GM21360 (cell line): ENCODE data around the gene ADD3.
A peak's percentile ranks its signal among the peaks of the same experiment; 100 is the strongest.

ENCODE experiments used
- ATAC-seq: cut with Tn5 transposase; IDR thresholded peaks from one replicate; pipeline ENCODE4 v1.9.1; 2021; ENCODE audit warnings: mild to moderate bottlenecking, moderate library complexity; ENCODE audit not compliant: unreplicated experiment

ADD3 gene, protein sequence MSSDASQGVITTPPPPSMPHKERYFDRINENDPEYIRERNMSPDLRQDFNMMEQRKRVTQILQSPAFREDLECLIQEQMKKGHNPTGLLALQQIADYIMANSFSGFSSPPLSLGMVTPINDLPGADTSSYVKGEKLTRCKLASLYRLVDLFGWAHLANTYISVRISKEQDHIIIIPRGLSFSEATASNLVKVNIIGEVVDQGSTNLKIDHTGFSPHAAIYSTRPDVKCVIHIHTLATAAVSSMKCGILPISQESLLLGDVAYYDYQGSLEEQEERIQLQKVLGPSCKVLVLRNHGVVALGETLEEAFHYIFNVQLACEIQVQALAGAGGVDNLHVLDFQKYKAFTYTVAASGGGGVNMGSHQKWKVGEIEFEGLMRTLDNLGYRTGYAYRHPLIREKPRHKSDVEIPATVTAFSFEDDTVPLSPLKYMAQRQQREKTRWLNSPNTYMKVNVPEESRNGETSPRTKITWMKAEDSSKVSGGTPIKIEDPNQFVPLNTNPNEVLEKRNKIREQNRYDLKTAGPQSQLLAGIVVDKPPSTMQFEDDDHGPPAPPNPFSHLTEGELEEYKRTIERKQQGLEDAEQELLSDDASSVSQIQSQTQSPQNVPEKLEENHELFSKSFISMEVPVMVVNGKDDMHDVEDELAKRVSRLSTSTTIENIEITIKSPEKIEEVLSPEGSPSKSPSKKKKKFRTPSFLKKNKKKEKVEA

DNA sequence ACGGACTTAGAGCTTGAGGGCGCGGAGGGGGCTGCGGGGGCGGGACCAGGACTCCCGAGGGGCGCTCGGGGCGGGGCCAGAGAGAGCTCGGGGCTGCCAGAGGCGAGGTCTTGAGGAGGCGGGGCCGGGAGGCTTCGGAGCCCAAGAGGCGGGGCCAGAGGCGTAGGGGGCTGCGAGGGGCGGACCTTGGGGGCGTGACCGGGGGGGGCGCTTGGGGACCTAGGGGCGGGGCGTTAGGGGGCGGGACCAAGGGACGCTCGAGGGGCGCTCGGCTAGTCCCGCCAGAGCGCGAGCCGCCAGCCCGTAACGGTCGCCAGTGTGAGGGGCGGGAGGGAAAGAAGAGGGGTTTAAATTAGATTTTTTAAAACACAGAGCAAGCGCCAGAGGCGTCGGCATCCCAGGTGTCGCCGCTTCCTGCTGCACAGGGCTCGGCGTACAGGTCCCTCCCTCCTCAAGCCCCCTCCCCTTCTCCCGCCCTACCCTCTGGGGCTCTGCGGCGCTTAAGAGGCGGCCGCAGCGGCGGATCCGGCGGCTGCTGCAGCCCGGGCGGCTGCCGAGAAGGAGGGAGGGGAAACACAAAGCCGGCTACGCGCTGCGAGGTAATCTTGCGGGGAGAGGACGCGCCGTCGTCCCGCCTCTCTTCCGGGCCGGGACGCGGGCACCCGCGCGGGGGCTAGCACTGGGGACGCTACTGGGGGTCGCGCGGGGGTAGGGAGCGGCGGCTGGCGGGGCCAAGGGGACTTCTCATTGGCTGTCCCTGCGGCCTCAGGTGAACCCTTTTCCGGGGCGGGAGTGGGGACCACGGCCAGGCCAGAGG lies at the start of gene ADD3:
Gene ADD3, plus strand, starts transcription at position 284 of the 817 bp plus-strand sequence. CDS start 92,670 bp downstream, outside the sequence.
- peak; percentile 60 for ATAC-seq

DNA sequence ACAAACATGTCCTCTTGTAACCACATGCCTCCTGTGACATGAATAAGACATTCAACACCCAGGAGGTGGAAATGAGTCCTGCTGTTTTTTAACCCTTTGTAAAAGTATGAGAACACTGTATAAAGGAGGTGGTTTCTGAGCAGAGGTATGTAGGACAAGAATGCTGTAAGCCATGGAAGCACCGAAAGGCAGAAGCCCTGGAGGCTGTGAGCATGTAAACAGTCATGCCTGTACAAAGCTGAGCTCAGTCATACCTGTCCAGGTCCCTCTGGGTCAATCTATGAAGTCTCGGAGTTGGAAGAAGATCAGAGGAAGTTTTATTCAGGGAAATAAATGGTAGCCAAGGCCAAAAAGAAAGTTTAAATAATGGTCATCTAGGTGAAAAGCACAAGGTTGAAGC lies 49.7 kb upstream of the ADD3 start:
- ATAC-seq = no peak

DNA sequence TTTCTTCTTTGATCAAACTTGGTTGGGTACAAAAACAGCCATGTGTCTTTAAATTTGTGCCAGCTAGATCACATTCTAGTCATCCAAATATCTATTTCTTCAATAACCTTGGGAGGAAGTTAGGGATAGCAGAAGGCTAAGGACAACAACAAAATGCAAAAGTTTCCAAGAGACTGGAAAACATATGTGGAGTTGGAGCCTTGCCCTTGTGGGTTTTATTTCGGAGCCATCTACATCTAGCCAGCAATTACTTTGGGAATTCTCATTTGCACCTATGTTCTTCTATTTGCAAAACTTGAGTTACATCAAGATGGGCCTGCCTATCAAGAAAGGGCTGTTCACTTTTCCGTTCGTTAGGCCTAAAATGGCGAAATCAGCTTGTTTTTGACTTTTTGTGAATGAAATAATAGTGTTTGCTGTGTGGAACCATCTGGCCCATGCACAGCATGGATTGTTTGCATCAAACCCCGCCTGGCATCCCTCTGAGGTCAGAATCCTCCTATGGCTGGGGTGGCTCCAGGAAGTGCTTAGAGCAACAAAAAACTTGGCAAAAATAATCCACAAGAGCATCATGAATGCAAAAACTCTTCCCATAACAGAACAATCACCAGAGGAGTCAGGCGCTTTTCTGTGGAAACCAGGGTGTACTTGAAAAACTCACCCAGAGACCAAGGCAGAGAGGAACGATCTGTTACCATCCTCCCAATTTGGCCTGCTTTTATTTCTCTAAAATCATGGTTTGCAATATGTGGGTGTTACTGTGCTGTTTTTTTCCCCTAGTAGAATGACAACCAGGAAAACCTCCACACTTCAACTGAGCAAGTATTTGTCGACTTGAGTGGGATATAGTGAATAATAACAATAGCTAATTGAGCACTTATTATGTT lies 48.3 kb upstream of the ADD3 start:
- ATAC-seq = no peak

DNA sequence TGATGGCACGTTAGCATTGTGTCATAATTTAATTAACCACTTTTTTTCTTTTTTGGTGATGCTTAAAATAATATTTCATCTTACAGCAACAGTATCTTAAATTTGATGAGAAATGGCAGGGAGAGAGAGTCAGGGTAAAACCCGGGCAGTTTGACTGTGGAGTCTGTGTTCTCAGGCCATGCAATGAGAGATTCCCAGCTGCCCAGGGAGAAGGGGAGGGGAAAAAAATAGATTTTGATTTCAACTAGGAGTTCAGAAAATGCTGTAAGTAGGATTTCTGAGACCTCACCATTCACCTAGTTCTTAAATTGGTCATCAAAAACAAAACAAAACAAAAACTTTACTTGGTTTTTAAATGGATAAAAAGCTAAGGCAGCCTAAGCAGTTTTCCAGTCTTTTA lies 47.1 kb upstream of the ADD3 start:
- no peak for ATAC-seq

DNA sequence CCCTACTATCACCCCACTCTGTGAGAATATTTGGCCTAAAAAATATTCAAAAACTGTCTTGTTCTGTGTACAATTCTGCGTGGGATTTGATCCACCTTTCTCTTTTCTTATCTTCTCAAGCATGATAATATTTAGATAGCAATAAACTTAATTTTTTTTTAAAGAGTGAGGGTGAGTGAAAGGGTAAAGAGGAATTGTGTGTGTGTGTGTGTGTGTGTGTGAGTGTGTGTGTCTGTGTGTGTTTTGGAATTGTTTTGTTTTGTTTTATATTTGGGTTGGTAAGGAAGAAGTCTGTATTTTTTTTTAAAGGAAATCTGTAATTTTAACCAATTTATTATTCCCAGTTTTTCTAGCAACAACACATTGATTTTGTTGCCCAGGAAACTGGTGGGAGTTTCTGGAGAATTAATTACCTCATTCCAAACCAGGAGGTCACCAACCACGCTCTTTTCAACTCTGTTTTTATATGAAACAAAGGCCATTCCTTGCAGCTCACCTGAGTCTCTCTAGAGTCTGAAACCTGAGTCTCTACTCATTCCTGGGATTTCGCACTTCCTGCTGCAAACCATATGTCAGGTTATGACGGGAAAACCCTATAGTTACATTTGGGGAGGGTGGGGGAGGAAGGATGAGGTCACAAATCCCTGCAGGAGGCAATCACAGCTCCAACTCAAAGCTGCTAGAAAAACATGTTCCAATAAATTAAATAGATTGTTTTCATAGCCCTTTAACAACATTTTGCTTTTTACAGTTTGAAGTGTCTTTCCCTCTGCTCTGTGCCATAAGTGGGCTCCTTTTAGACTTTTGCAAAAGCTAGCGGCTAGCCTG lies 46.4 kb upstream of the ADD3 start:
- ATAC-seq = no peak

DNA sequence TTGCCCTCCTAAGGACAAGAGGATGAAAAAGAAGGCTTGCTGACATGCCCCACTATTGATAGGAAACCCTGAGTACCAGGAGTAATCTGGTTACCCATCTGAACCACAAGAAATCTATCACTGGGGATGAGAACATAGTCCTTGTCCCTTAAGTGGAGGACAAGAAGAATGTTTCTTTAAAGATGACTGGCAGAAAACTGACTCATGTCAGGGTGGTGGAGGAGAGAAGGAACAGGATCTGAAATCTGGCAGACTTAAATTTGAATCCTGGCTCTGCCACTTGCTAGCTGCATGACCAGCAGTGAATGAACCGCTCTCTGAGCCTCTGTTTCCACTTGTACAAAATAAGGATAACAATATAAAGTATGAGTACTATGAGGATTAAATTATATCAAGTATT lies 45.5 kb upstream of the ADD3 start:
- no peak for ATAC-seq

DNA sequence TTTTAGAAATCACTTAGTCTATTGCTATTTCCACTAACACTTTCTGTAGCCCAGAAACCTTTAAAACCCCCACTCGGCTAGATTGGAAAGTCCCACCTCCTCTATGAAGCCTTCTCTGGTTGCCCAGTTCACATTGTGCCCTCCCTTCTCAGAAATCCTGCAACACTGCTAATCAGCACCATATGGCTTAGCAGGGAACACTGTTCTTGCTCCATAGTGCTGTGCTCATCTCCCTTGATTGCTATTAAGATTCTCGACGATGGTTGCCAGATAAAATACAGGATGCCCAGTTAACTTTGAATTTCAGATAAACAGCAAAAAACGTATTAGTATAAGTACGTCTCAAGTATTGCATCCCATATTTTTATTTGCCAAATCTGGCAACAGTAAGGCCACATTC lies 44.3 kb upstream of the ADD3 start:
- no peak for ATAC-seq

DNA sequence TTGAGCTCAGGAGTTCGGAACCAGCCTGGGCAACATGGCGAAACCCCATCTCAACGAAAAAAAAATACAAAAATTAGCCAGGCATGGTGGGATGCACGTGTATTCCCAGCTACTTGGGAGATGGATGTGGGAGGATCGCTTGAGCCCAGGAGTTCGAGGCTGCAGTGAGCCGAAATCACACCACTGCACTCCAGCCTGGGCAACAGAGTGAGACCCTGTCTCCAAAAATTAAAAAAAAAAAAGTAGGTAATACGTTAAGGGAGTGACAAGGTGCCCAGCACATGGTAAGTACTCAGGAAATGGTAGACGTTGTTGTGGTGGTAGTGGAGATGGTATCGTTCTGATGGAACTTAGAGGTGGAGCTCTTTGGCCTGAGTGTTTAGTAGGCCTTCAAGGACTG lies 43.5 kb upstream of the ADD3 start:
- ATAC-seq = no peak

DNA sequence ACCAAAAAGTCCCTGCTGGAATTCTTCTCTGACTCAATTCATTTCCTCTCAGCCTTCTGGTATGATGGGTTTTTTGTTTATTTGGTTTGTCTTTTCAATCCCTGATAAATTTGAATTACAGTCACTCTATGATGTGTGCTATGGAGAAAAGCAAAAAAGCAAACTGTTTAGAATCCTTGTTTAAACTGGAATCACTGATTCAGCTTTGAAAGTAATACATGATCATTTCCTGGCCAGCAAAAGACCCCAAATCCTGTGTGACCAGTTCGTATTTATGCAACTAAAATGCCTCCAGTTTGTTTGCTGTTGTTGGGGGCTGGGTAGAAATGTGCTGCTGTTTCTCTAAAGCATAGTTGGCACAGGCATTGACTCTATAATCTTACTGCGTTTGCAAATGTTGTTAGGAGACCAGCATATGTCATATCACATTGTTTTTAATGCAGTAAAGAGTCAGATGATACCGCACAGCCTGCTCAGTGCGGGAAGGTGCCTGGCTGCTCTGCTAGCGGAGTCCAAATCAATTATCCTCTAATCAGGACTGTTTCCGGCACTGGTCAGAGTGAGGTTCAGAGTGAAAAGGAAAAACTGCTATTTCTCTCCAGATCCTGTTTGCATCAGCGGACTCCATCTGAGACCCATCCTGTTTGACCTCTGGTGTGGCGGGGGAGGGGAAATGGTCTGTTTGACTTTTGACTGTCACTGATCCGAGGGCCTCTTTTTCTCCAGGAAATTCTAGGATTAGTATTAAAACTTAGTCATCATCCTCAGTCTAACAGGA lies 40.6 kb upstream of the ADD3 start:
- ATAC-seq = no peak

DNA sequence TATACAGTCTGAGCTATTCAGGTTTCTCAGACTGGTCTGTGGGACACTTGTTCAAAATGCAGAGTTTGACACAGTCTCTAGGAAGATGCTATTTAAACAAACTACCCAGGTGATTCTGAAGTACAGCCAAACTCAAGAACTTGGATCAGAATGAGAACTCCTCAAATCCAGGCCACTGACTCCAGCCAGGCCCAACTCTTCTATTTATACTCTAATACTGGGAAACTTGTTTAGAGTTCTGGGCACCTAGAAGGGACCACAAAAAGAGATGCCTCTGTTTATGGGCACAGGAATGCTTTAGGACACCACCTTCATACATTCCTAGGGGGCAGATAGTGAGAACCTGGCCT lies 40.1 kb upstream of the ADD3 start:
- ATAC-seq = no peak

DNA sequence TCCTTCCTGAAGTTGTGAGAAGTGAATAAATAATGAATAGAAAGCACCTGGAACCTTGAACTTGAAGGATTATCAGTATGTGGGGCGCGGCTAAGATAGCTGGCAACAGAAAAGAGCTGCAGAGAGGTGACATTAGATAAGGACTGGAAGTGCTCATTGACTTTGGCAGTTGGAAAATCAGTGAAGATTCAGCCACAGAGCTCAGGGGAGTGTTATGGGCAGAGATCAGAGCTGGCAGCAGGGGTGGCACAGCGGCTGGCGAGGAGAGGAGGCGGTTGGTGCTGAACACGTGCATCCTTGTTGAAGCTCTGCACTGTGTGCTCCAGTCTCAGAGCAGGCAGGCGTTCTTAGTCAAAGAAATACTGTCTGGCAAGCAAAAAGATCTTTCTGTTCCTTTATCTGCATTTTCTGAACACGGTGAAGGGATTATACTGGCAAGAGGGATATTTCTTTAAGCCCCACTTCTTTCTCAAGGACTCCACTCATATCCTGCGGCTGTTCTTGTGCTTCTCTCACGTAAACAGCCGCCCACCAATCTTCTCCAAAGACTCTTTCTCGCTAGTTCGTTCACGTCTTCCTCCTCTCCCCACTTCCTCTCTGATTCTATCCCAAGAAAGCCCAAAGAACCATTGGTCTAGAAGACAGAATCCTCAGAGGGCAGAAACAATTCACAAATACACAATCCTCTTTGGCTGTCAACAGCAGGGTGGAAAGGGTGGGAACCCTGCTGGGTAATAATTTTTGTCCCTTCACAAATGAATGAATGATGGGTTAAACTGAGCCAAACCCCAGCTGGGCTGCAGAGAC lies 38.6 kb upstream of the ADD3 start:
- ATAC-seq = no peak

DNA sequence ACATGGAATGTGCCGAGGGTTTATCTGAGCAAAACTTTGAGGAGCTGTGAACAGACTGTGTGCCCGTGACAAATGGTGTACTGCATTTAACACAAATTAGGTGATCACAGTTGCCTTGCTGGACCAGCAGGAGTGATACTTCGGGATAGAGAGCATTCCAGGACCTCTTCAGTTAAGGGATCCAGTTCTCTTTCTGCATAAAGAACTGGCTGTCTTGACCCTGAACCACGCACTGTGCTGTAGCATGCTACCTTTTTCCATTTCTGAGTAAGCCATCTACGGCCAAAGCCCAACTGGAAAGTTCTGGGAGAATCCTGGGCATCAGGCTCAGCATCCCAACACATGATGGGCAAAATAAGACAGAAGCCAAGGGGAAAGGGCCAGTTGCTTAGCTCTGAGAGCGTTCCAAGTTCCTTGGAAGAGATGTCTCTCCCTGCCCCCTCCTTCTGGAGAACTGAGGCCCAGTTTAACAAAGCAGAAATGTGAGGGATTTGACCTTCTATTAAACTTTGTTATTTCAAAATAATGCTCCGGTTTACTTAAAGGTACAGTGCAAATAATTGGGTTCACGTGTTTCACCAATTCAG lies 37.9 kb upstream of the ADD3 start:
- ATAC-seq = no peak

DNA sequence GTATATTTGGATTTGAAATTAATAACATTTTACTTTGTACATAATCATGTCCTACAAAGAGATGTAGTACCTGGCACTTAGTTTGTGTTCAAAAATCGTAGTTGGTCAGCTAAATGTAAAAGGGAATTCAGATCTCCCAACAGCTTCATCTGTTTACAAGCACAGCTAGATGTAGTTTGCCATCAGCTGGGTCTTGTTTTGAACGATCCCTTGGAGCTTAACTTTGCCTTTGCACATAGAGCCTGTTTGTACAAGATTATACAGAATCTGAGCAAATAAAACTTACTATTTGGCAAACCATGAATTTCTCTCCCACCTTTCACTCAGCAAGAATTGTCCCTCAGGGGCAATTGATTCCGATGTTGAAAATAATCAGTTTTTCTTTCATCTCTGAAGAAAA lies 36.1 kb upstream of the ADD3 start:
- ATAC-seq = no peak

DNA sequence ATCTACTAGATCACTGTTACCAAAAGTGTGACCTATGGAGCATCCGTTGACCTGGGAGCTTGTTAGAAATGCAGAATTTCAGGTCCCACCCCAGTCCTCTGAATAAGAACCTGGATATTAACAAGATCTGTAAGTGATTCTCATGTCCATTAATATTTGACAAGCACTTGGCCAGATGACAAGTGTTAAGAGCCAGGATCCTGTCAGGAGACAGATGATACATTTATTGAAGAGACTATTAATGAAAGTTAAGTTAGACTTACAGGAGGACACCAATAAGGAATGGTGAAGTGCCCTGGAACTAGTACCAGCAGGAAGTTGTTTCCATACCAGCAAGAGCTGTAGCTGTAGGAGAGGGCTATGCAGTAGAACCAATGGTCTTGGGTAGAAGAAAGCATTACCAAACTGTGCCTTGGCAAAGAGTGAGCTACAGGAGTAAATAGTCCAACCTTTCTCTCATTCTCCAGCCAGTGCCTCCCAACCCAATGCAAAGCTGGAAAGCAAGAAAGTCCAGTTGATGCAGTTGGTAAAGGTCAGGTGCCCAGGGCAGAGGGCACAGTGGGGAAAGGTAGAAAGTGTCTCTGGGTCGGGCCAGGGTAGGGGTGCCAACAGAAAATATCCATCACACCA lies 35.3 kb upstream of the ADD3 start:
- no peak for ATAC-seq

DNA sequence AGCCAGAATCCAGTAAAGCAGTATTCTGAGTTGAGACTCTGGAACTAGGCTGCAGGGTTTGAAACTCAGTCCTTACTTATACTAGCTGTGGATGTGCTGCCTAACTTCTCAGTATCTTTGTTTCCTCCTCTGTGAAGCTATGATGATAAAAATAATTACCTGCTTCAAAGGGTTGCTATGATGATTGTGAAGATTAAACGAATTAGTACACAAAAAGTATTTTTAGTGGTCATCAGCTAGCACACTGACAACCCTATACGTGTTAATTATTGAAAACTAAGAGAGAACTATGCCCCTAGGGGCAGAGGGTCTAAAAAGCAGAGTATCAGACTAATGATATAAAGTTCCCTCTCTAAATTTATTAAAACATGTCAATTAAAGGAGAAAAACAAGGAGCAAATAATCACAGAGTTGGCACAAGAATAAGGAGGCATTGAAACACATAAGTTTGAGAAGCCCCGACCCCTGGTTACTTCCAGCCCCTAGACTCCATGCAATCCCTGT lies 34.4 kb upstream of the ADD3 start:
- ATAC-seq = no peak

DNA sequence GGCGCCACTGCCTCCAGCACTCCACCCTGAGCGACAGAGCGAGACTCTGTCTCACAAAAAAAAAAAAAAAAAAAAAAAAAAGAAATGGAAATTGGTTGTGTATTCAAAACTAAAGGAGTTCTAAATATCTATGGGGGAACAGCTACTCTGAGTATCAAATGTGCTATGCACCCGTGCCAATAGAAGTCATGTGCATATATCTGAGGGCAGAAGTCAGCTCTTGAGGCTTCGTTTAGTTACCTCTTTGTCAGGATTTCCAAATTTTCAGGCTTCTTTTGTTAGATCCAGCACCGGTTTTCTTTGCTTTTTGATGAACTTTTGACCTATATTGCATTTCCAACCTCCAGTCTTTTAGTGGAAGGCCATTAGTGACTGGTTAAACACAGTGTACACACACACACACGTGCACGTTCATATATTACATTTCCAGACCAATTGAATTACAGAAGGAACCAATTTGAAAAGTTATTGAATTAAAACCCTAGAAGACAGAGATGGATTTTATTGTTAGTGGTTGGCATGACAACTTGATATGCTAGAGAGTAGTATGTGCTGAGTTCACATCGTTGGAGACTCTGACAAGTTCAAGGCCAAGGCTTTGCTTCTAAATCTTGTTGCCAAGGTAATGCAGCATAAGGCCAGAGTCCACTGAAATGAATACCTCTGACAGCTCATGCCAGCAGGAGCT lies 33.1 kb upstream of the ADD3 start:
- no peak for ATAC-seq
